Astrocyte of the cerebellum (primary cell): ENCODE results near the gene MPI.
"Not testable (repeated sequence)": the region's sequence is repeated elsewhere in the genome, so short reads cannot be mapped to it uniquely, and the experiment has no call there.

Experiments
- DNase-seq: peaks from one replicate; pipeline ENCODE4 v3.0.0-alpha.2; 2011; ENCODE audit warnings: low read depth
- H3K4me3 ChIP-seq: 2 replicates; pipeline ENCODE4 v1.5.1; 2011; ENCODE audit warnings: mild to moderate bottlenecking, low read depth, low read length, moderate library complexity
- in situ Hi-C: cut with HindIII; loops from 2 replicates; pipeline ENCODE4 v1.10.0; 2017; ENCODE audit warnings: low sequenced_read_pairs
- TF ChIP-seq, protein P1 (sequence below): IDR thresholded peaks from 2 replicates; pipeline ENCODE4 v1.5.1; 2012; ENCODE audit warnings: low read length, low read depth, moderate library complexity, mild to moderate bottlenecking; ENCODE audit errors: missing control alignments

MPI gene

GRCh38 chr15:74917676-74918075 is 27.8 kb downstream of the MPI start:
- in situ Hi-C loops = no loop called here
- no peak overlapping the region for H3K4me3 ChIP-seq
- DNase-seq = no peak
- TF ChIP-seq, protein P1, sequence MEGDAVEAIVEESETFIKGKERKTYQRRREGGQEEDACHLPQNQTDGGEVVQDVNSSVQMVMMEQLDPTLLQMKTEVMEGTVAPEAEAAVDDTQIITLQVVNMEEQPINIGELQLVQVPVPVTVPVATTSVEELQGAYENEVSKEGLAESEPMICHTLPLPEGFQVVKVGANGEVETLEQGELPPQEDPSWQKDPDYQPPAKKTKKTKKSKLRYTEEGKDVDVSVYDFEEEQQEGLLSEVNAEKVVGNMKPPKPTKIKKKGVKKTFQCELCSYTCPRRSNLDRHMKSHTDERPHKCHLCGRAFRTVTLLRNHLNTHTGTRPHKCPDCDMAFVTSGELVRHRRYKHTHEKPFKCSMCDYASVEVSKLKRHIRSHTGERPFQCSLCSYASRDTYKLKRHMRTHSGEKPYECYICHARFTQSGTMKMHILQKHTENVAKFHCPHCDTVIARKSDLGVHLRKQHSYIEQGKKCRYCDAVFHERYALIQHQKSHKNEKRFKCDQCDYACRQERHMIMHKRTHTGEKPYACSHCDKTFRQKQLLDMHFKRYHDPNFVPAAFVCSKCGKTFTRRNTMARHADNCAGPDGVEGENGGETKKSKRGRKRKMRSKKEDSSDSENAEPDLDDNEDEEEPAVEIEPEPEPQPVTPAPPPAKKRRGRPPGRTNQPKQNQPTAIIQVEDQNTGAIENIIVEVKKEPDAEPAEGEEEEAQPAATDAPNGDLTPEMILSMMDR = no peak

- TF ChIP-seq, protein P1 = no peak
- H3K4me3 ChIP-seq = no peak overlapping the region
- in situ Hi-C loops = no loop called here
- no peak for DNase-seq
These were observed 30.6 kb downstream of the MPI start for GRCh38 chr15:74920456-74920855.

DNA sequence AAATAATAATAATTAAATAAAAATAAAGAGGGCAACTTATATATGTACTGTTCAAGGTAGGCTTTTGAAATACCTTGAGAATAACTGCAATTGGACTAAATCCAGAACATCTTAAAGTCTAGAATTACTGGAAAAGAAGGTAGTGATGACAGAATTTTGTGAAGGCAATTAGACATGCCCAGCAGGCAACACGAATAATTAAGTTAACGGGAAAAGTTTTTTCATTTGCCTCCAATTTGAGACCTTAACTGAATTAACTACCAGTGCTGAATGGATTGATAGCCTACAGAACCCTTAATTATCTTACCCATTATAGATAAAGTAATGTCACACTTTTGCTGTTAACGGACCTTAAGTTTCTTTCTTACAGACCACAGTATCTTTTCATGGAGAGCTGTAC is 34.7 kb downstream of the MPI start:
- TF ChIP-seq, protein P1 = no peak
- no peak overlapping the region for H3K4me3 ChIP-seq
- no peak for DNase-seq
- in situ Hi-C loops = no loop called here

DNA sequence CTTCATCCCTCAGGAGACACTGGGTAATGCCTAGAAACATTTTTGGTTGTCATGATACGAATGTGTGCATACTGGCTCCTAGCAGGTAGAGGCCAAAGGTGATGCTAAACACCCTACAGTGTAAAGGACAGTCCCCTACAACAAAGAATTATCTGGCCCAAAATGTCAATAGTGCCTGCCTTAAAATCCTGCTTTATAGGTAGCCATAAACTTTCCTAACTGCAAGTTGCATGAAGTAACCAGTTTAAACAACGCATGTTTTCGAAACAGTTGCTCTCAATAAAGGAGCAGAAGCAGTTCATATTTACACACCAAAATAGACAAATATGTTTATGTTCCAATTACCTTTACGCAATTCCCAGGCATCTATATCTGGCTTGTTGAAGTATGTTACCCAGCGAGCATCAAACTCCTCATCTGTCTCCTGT is 38.9 kb downstream of the MPI start:
- TF ChIP-seq, protein P1 = no peak
- DNase-seq = no peak
- in situ Hi-C loops = no loop called here
- no peak overlapping the region for H3K4me3 ChIP-seq

- no peak overlapping the region for H3K4me3 ChIP-seq
- in situ Hi-C loops = no loop called here
- DNase-seq = no peak
- TF ChIP-seq, protein P1 = no peak
These were observed 43.7 kb downstream of the MPI start for GRCh38 chr15:74933573-74933972.

- DNase-seq, H3K4me3 ChIP-seq, in situ Hi-C loops: not testable (repeated sequence)
These were observed 45.4 kb downstream of the MPI start for GRCh38 chr15:74935193-74935592.

GRCh38 chr15:74937272-74937589 is 47.4 kb downstream of the MPI start:
- peak overlapping the region; percentile 87 for H3K4me3 ChIP-seq
- no peak for DNase-seq
- TF ChIP-seq, protein P1 = no peak
- in situ Hi-C loops = no loop called here
